ENCODE data around the gene GCK.

The GCK gene

DNA sequence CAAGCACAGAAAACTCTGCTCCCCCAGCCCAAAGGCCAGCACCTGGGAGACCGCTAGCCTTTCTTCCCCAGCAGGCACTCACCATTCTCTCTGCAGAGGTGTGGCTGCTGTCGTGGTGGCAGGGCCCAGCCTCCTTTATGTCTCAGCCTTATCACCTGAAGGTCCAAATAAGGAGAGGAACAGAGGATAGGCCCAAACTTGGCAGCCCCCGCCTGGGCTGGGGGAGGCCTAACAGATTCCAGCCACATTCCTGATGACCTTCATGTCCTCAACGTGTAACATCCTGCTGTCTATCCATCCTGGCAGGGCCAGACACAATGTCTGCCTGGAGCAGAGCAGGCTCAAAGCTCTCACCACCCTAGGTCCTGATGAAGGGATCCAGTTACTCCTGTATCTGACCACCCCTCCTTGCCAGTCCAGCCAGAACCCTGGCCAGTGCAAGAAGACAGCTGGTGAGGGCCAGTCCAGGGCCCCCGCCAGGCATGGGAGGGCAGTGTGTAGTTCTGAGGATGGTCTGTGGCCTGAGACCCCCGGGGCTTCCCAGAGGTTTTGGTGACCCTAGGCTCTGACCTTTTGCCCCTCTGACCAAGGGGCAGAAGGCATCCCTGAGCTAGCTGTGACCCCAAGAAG, 47.9 kb downstream of the GCK start, which contains the start of gene MYL7:
Gene MYL7, minus strand, starts transcription at position 112 of the 630 bp plus-strand sequence. Its CDS starts 27 bp downstream, at position 85.
- no peak within 1 kb of the TSS for H3K4me3 ChIP-seq (ENCODE audit: low read length in 2 of 2)
- H3K9me3 ChIP-seq (ENCODE audit: control insufficient read depth in 2 of 2, low read length in 2 of 2), result no peaks in the 10 kb centered on the region
- no peak within 1 kb of the TSS for H3K27ac ChIP-seq (ENCODE audit: low read depth in 2 of 2, low read length in 2 of 2)
- H3K27me3 ChIP-seq (ENCODE audit: control insufficient read depth in 2 of 2, insufficient read depth in 2 of 2, low read length in 2 of 2), result no peaks in the 10 kb centered on the region
- peaks cover 0 to under 1% of the 10 kb centered on the region in 2 donors for H3K4me1 ChIP-seq (ENCODE audit: control insufficient read depth in 2 of 2, insufficient read depth in 2 of 2, low read length in 2 of 2)
- H3K36me3 ChIP-seq (ENCODE audit: control insufficient read depth in 2 of 2, insufficient read depth in 2 of 2, low read length in 2 of 2), result no peaks in the 10 kb centered on the region
- H3K9ac ChIP-seq (ENCODE audit: low read depth in 1 of 2, low read length in 2 of 2), result no peak within 1 kb of the TSS

DNA sequence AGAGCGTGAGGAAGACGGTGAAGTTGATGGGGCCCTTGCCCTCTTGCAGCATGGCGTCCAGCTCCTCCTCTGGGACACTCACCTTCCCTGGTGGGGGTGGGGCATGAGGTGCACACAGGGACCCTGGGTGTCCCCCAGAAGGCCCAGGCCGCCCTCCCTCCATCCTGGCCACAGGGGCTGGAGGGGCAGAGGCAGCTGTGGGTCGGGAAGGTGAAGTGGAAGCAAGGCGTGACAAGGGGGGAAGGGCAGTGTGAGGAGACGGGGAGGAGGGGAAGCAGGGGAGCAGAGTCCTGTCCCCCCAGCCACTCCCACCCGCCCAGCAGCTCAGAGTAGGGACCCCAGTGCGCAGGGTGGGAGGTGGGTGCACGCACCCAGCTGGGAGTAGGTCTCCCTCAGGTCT, 48.9 kb downstream of the GCK start:
- Histone ChIP-seq H3K9ac (ENCODE audit: low read depth in 1 of 2, low read length in 2 of 2) (no peak overlapping the region), H3K36me3 (ENCODE audit: control insufficient read depth in 2 of 2, insufficient read depth in 2 of 2, low read length in 2 of 2) (no peaks in the 10 kb centered on the region), H3K27me3 (ENCODE audit: control insufficient read depth in 2 of 2, insufficient read depth in 2 of 2, low read length in 2 of 2) (no peaks in the 10 kb centered on the region), H3K4me1 (ENCODE audit: control insufficient read depth in 2 of 2, insufficient read depth in 2 of 2, low read length in 2 of 2) (no peaks in the 10 kb centered on the region), H3K4me3 (ENCODE audit: low read length in 2 of 2) (no peak overlapping the region), H3K9me3 (ENCODE audit: control insufficient read depth in 2 of 2, low read length in 2 of 2) (no peaks in the 10 kb centered on the region), H3K27ac (ENCODE audit: low read depth in 2 of 2, low read length in 2 of 2) (no peak overlapping the region)

DNA sequence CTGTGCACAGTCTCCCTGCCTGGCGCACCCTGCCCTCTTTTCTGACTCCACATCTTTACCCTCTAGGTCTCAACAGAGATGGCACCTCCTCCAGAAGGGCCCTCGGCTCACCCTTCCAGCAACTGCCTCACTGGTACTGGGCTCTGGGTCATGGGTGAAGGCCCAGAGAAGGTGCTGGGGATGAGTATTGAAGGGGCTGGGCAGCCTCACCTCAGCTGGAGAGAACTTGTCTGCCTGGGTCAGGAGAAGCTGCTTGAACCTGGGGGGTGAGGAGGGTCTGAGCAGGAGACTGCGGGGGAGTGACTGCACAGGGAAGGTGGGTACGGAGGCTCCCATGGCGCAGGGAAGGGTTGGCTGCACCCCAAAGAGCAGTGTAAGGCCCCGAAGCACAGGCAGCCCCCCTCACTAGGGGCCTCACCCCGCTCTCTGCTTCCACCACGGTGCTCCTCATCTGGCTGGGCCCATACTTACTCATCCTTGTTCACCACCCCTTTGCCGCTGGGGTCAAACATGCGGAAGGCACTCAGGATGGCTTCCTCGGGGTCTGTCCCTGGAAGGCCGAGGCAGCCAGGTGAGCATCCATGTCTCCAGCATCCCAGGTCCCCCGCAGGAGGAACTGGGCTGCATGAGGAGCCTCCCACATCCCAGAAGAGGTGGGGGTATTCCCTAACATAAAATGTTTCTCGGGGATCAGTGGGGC, 49.8 kb downstream of the GCK start:
- no peaks in the 10 kb centered on the region for H3K36me3 ChIP-seq (ENCODE audit: control insufficient read depth in 2 of 2, insufficient read depth in 2 of 2, low read length in 2 of 2)
- H3K9ac ChIP-seq (ENCODE audit: low read depth in 1 of 2, low read length in 2 of 2), result no peak overlapping the region
- H3K4me1 ChIP-seq (ENCODE audit: control insufficient read depth in 2 of 2, insufficient read depth in 2 of 2, low read length in 2 of 2), result no peaks in the 10 kb centered on the region
- H3K27me3 ChIP-seq (ENCODE audit: control insufficient read depth in 2 of 2, insufficient read depth in 2 of 2, low read length in 2 of 2), result no peaks in the 10 kb centered on the region
- no peak overlapping the region for H3K27ac ChIP-seq (ENCODE audit: low read depth in 2 of 2, low read length in 2 of 2)
- H3K4me3 ChIP-seq (ENCODE audit: low read length in 2 of 2), result no peak overlapping the region
- no peaks in the 10 kb centered on the region for H3K9me3 ChIP-seq (ENCODE audit: control insufficient read depth in 2 of 2, low read length in 2 of 2)

DNA sequence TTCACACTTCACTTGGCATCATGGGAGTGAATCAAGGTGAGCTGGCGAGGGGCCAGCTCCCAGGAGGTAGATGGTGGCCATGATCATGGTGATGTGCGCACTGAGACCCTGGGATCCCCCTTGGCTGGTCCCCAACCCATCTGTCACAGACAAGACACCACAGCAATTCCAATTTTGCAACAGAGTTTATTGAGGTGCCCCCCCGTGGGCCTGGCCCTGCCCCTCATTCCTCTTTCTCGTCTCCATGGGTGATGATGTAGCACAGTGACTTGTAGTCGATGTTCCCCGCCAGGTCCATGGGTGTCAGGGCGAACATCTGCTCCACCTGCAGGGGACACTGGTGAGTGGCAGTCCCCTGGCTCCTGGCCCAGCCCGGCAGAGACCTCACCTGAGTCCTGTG, 50.5 kb downstream of the GCK start:
- no peak overlapping the region for H3K9ac ChIP-seq (ENCODE audit: low read depth in 1 of 2, low read length in 2 of 2)
- H3K36me3 ChIP-seq (ENCODE audit: control insufficient read depth in 2 of 2, insufficient read depth in 2 of 2, low read length in 2 of 2), result no peaks in the 10 kb centered on the region
- no peaks in the 10 kb centered on the region for H3K27me3 ChIP-seq (ENCODE audit: control insufficient read depth in 2 of 2, insufficient read depth in 2 of 2, low read length in 2 of 2)
- H3K9me3 ChIP-seq (ENCODE audit: control insufficient read depth in 2 of 2, low read length in 2 of 2), result no peaks in the 10 kb centered on the region
- H3K4me1 ChIP-seq (ENCODE audit: control insufficient read depth in 2 of 2, insufficient read depth in 2 of 2, low read length in 2 of 2), result no peaks in the 10 kb centered on the region
- no peak overlapping the region for H3K4me3 ChIP-seq (ENCODE audit: low read length in 2 of 2)
- H3K27ac ChIP-seq (ENCODE audit: low read depth in 2 of 2, low read length in 2 of 2), result no peak overlapping the region

DNA sequence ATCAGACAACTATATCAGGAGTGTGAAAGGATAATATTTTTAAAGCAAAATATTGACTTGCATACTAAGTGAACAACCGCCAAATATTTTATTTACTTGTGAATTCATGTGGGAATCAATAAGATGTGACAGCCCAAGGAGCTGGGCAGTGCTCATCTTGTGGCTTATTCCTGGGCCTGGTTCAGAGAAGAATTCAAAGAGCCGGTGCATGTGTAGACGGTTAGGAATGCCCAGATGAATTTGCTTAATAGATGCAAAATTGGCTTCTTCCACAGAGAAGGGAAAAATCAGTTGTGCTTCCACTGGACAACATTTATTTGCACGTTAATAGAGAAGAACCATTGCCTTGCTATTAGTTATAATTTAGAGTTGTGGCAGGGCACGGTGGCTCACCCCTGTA, 52.5 kb downstream of the GCK start:
- H3K27me3 ChIP-seq (ENCODE audit: control insufficient read depth in 2 of 2, insufficient read depth in 2 of 2, low read length in 2 of 2), result no peaks in the 10 kb centered on the region
- H3K9ac ChIP-seq (ENCODE audit: low read depth in 1 of 2, low read length in 2 of 2), result no peak overlapping the region
- no peak overlapping the region for H3K4me3 ChIP-seq (ENCODE audit: low read length in 2 of 2)
- no peak overlapping the region for H3K27ac ChIP-seq (ENCODE audit: low read depth in 2 of 2, low read length in 2 of 2)
- H3K9me3 ChIP-seq (ENCODE audit: control insufficient read depth in 2 of 2, low read length in 2 of 2), result no peaks in the 10 kb centered on the region
- no peaks in the 10 kb centered on the region for H3K36me3 ChIP-seq (ENCODE audit: control insufficient read depth in 2 of 2, insufficient read depth in 2 of 2, low read length in 2 of 2)
- H3K4me1 ChIP-seq (ENCODE audit: control insufficient read depth in 2 of 2, insufficient read depth in 2 of 2, low read length in 2 of 2), result no peaks in the 10 kb centered on the region

DNA sequence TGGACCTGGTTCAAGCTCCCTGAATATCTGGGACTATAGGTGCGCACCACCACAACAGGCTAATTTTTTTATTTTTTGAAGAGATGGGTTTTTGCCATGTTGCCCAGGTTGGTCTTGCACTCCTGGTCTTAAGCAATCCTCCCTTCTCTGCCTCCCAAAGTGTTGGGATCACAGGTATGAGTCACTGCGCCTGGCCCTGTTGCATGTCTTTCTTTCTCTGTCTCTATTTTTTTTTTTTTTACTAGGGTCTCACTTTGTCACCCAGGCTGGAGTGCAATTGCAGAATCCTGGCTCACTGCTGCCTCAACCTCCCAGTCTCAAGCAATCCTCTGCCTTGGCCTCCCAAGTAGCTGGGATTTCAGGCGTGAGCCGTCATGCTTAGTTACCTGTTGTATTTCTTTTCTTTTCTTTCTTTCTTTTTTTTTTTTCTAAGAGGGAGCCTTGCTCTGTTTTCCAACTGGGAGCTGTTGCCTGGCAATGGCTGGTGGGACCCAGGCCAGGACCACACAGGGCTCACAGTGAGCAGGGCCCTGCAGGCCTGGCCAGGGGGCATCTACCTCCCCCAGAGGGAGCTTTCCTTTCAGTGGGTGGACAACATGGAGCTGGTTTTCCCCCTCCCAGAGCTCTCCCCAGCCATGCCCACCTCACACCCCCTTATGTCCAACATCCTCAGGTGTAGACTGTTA, 54.2 kb downstream of the GCK start:
- Histone ChIP-seq H3K36me3 (ENCODE audit: control insufficient read depth in 2 of 2, insufficient read depth in 2 of 2, low read length in 2 of 2) (no peaks in the 10 kb centered on the region), H3K9ac (ENCODE audit: low read depth in 1 of 2, low read length in 2 of 2) (no peak overlapping the region), H3K4me1 (ENCODE audit: control insufficient read depth in 2 of 2, insufficient read depth in 2 of 2, low read length in 2 of 2) (no peaks in the 10 kb centered on the region), H3K4me3 (ENCODE audit: low read length in 2 of 2) (no peak overlapping the region), H3K27ac (ENCODE audit: low read depth in 2 of 2, low read length in 2 of 2) (no peak overlapping the region), H3K27me3 (ENCODE audit: control insufficient read depth in 2 of 2, insufficient read depth in 2 of 2, low read length in 2 of 2) (no peaks in the 10 kb centered on the region), H3K9me3 (ENCODE audit: control insufficient read depth in 2 of 2, low read length in 2 of 2) (no peaks in the 10 kb centered on the region)

DNA sequence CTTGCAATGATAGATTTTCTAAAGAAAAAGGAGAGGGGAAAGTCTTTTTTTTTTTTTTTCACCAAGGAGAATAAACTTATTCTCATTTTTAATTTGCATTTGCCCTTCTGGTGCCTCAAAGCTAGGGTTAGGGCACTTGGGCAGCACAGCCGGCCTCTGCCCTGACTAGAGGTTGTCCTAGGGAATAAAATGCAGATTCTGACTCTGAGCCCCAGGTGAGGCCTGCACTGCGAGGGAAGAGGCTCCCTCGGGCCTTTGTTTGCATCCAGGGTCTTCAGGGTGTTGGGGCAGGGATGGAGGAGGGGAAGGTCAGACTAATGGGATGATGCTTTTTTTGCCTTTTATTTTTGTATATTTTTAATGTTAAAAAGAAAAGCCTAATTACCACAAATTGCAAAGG, 55.9 kb downstream of the GCK start:
- Histone ChIP-seq H3K4me1 (ENCODE audit: control insufficient read depth in 2 of 2, insufficient read depth in 2 of 2, low read length in 2 of 2) (no peaks in the 10 kb centered on the region), H3K27ac (ENCODE audit: low read depth in 2 of 2, low read length in 2 of 2) (no peak overlapping the region), H3K9ac (ENCODE audit: low read depth in 1 of 2, low read length in 2 of 2) (no peak overlapping the region), H3K27me3 (ENCODE audit: control insufficient read depth in 2 of 2, insufficient read depth in 2 of 2, low read length in 2 of 2) (no peaks in the 10 kb centered on the region), H3K4me3 (ENCODE audit: low read length in 2 of 2) (no peak overlapping the region), H3K36me3 (ENCODE audit: control insufficient read depth in 2 of 2, insufficient read depth in 2 of 2, low read length in 2 of 2) (no peaks in the 10 kb centered on the region), H3K9me3 (ENCODE audit: control insufficient read depth in 2 of 2, low read length in 2 of 2) (no peaks in the 10 kb centered on the region)

DNA sequence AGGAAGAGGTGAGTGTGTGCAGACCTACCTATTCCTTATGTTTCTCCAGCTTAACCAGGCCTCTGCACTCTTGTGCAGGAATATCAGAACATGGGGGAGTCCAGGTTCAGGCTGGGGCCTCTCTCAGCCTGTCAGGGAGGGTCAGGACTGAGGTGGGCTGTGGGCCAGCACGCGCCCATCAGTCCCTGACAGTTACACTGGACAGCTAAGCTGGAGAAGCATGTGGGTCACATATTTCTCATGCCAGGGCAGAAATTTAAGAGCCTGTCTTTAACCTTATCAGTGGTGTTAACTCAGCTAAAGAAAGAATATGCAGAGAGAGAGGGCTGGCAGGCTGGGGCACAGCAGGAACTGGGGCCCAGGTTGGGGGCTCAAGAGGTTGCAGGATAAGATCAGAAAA, 57.2 kb downstream of the GCK start:
- Histone ChIP-seq H3K27ac (ENCODE audit: low read depth in 2 of 2, low read length in 2 of 2) (no peak overlapping the region), H3K27me3 (ENCODE audit: control insufficient read depth in 2 of 2, insufficient read depth in 2 of 2, low read length in 2 of 2) (no peaks in the 10 kb centered on the region), H3K4me1 (ENCODE audit: control insufficient read depth in 2 of 2, insufficient read depth in 2 of 2, low read length in 2 of 2) (no peaks in the 10 kb centered on the region), H3K9me3 (ENCODE audit: control insufficient read depth in 2 of 2, low read length in 2 of 2) (no peaks in the 10 kb centered on the region), H3K36me3 (ENCODE audit: control insufficient read depth in 2 of 2, insufficient read depth in 2 of 2, low read length in 2 of 2) (no peaks in the 10 kb centered on the region), H3K9ac (ENCODE audit: low read depth in 1 of 2, low read length in 2 of 2) (no peak overlapping the region), H3K4me3 (ENCODE audit: low read length in 2 of 2) (no peak overlapping the region)

DNA sequence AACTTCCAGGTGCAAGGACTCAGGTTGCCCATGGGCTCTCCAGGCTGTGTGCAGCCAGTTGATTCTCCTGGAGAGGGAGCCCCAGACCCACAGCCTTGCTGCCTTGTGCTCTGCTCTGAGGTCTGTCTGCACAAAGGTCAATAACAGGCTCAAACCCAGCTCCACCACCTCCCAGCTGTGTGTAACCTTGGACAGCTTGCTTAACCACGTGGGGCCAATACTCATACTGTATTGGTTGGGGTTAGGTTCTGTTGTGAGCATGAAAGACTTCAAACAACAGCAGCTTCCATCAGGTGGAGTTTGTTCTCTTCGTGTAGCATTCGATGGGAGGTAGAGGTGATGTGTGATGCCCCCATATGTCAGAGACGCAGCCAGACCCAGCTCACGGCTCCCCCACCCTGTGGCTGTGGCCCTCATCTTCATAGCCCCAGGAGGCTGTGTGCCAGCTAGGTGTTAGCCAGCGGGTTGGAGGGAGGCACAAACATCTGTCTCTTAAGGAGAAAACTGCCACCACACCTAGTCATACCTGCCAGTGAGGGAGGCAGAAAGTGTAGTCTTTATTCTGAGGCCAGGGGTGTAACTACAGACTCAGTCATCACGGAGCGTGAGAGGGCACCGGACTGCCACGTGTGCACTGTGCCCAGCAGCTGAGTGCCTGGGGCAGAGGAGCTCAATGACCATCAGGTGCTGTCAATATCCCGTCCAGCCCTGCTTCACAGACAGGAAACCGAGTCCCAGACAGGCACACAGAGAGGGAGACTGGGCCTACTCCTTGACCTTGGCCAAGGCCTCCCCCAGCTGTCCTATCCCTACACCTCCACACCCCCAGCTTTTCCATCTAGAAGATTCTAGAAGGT, 57.8 kb downstream of the GCK start:
- no peak overlapping the region for H3K9ac ChIP-seq (ENCODE audit: low read depth in 1 of 2, low read length in 2 of 2)
- H3K4me3 ChIP-seq (ENCODE audit: low read length in 2 of 2), result no peak overlapping the region
- no peaks in the 10 kb centered on the region for H3K27me3 ChIP-seq (ENCODE audit: control insufficient read depth in 2 of 2, insufficient read depth in 2 of 2, low read length in 2 of 2)
- no peak overlapping the region for H3K27ac ChIP-seq (ENCODE audit: low read depth in 2 of 2, low read length in 2 of 2)
- H3K36me3 ChIP-seq (ENCODE audit: control insufficient read depth in 2 of 2, insufficient read depth in 2 of 2, low read length in 2 of 2), result no peaks in the 10 kb centered on the region
- no peaks in the 10 kb centered on the region for H3K9me3 ChIP-seq (ENCODE audit: control insufficient read depth in 2 of 2, low read length in 2 of 2)
- H3K4me1 ChIP-seq (ENCODE audit: control insufficient read depth in 2 of 2, insufficient read depth in 2 of 2, low read length in 2 of 2), result no peaks in the 10 kb centered on the region
